DND-41 (cell line): Measurements from ENCODE around the gene CDC42EP2.
A peak's percentile ranks its signal among the peaks of the same experiment; 100 is the strongest.

Experiments
- ATAC-seq: fragments of 200-7000 bp; cut with Tn5 transposase; 3 replicates; pipeline ENCODE4 v1.9.1; 2021; ENCODE audit warnings: low read depth; ENCODE audit not compliant: insufficient read depth
- DNase-seq: peaks from one replicate; pipeline ENCODE4 v3.0.0-alpha.2; 2020
- H2AFZ ChIP-seq: 2 replicates; pipeline ENCODE4 v1.6.0; 2012; ENCODE audit warnings: low read depth, low read length
- H3K27ac ChIP-seq: 2 replicates; pipeline ENCODE4 v1.5.1; 2012; ENCODE audit warnings: low read length, inconsistent platforms
- H3K27me3 ChIP-seq: fragments of 200-600 bp; sonication (generic); 2 replicates; pipeline ENCODE4 v1.6.0; 2012; ENCODE audit warnings: low read length, mild to moderate bottlenecking, inconsistent platforms; ENCODE audit not compliant: insufficient read depth, poor library complexity
- H3K36me3 ChIP-seq: 2 replicates; pipeline ENCODE4 v1.5.1; 2012; ENCODE audit warnings: low read length, inconsistent platforms; ENCODE audit not compliant: insufficient read depth
- H3K4me1 ChIP-seq: 2 replicates; pipeline ENCODE4 v1.5.1; 2012; ENCODE audit warnings: mild to moderate bottlenecking, low read length; ENCODE audit not compliant: insufficient read depth
- H3K4me2 ChIP-seq: 2 replicates; pipeline ENCODE4 v1.6.0; 2012; ENCODE audit warnings: mild to moderate bottlenecking, moderate library complexity, low read length, inconsistent platforms; ENCODE audit not compliant: insufficient read depth
- H3K4me3 ChIP-seq, 2 experiments: fragments of 200-600 bp in 1 of 2; shearing (Covaris generic) in 1 of 2; 2 replicates each; pipeline ENCODE4 v1.5.1; 2012 to 2016; ENCODE audit warnings: inconsistent platforms in 2 of 2, low read length in 2 of 2, mild to moderate bottlenecking in 2 of 2, low read depth in 1 of 2, moderate library complexity in 1 of 2
- H3K79me2 ChIP-seq: 2 replicates; pipeline ENCODE4 v1.6.0; 2012; ENCODE audit warnings: low read length, inconsistent platforms; ENCODE audit not compliant: insufficient read depth
- H3K9ac ChIP-seq: 2 replicates; pipeline ENCODE4 v1.6.0; 2012; ENCODE audit warnings: low read depth, mild to moderate bottlenecking, inconsistent platforms, low read length, moderate library complexity
- H3K9me3 ChIP-seq: 2 replicates; pipeline ENCODE4 v1.5.1; 2012; ENCODE audit warnings: low read length, moderate library complexity, mild to moderate bottlenecking, inconsistent platforms; ENCODE audit not compliant: insufficient read depth, severe bottlenecking
- H4K20me1 ChIP-seq: 2 replicates; pipeline ENCODE4 v1.6.0; 2012; ENCODE audit warnings: low read length; ENCODE audit not compliant: insufficient read depth
- EZH2 ChIP-seq: IDR thresholded peaks from 3 replicates; pipeline ENCODE4 v1.6.1; 2012; ENCODE audit warnings: borderline replicate concordance, low read depth, mild to moderate bottlenecking, moderate library complexity, low read length, inconsistent platforms; ENCODE audit not compliant: severe bottlenecking
- TF ChIP-seq, protein P1 (sequence below): IDR thresholded peaks from 2 replicates; pipeline ENCODE4 v1.5.1; 2012; ENCODE audit warnings: borderline replicate concordance, low read length, moderate library complexity, mild to moderate bottlenecking; ENCODE audit not compliant: poor library complexity, severe bottlenecking; ENCODE audit errors: extremely low read depth

The CDC42EP2 gene

DNA sequence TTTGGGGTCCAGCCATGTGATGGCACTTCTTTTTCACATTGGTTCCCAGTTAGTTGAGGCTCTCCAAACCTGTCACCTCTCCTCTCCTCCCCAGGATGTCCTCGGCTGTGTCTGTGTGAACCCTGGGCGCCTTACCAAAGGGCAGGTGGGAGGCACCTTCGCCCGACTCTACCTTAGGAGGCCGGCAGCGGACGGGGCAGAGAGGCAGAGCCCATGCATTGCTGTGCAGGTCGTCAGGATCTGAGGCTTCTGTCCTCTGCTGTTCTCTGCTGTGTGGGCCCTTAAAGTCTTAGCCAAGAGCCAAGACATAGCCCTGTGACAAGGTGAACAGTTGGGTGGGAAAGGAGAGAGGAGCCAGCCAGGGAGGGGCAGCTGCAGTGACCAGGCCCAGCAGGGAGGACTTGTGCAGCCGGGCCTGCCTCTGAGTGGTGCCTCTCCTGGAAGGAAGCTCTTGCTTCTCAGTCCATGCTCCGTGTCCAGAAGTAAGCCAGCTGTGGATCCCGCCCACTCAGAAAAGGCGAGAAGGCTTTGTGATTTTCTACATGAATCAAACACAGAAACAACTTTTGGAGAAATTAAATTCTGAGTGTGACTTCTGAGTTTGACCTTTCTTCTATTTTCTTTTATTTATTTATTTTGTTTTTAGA, 17.5 kb upstream of the CDC42EP2 start:
- Histone ChIP-seq H3K27me3 (no peaks in the 10 kb centered on the region), H3K9ac (no peak overlapping the region), H3K4me3 (no peak overlapping the region), H3K79me2 (no peaks in the 10 kb centered on the region), H2AFZ (no peak overlapping the region), H3K27ac (no peak overlapping the region), H3K36me3 (peaks cover 91% of the 10 kb centered on the region), H3K9me3 (no peaks in the 10 kb centered on the region), H4K20me1 (peaks cover 12% of the 10 kb centered on the region; the same call in 1 of the 2 replicates), H3K4me2 (no peak overlapping the region), H3K4me1 (no peaks in the 10 kb centered on the region)
- no peak for DNase-seq
- no peak for ATAC-seq
- TF ChIP-seq EZH2: no peak
- TF ChIP-seq, protein P1, sequence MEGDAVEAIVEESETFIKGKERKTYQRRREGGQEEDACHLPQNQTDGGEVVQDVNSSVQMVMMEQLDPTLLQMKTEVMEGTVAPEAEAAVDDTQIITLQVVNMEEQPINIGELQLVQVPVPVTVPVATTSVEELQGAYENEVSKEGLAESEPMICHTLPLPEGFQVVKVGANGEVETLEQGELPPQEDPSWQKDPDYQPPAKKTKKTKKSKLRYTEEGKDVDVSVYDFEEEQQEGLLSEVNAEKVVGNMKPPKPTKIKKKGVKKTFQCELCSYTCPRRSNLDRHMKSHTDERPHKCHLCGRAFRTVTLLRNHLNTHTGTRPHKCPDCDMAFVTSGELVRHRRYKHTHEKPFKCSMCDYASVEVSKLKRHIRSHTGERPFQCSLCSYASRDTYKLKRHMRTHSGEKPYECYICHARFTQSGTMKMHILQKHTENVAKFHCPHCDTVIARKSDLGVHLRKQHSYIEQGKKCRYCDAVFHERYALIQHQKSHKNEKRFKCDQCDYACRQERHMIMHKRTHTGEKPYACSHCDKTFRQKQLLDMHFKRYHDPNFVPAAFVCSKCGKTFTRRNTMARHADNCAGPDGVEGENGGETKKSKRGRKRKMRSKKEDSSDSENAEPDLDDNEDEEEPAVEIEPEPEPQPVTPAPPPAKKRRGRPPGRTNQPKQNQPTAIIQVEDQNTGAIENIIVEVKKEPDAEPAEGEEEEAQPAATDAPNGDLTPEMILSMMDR: no peak

DNA sequence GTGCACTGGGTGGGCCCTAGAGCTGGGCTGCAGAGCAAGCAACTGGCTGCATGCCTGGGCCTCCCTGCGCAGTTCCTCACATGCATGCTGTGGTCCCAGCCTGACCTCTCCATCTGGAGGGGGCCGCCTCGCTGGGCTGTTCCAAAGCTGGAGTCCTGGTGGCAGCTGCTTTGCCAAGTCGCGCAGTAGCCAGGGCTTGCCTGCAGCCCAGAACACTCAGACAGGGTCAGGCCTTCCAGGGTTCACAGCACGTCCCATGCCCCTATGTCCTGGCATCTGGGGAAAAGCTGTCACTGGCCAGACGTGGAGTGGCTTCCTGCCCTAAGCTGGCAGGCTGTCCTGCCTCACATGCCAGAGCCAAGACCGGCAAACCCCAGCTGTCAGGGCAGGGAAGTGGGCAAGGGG, 16.5 kb upstream of the CDC42EP2 start:
- H2AFZ ChIP-seq: no peak overlapping the region
- no peak for DNase-seq
- H3K27me3 ChIP-seq: no peaks in the 10 kb centered on the region
- H3K9me3 ChIP-seq: no peaks in the 10 kb centered on the region
- H3K4me2 ChIP-seq: no peak overlapping the region
- H3K9ac ChIP-seq: no peak overlapping the region
- TF ChIP-seq EZH2: no peak
- TF ChIP-seq, protein P1: no peak
- H4K20me1 ChIP-seq: peaks cover 14% of the 10 kb centered on the region; the same call in 1 of the 2 replicates
- no peaks in the 10 kb centered on the region for H3K79me2 ChIP-seq
- H3K4me1 ChIP-seq: no peaks in the 10 kb centered on the region
- ATAC-seq: no peak
- H3K27ac ChIP-seq: no peak overlapping the region
- H3K36me3 ChIP-seq: peaks cover 89% of the 10 kb centered on the region
- H3K4me3 ChIP-seq: no peak overlapping the region

DNA sequence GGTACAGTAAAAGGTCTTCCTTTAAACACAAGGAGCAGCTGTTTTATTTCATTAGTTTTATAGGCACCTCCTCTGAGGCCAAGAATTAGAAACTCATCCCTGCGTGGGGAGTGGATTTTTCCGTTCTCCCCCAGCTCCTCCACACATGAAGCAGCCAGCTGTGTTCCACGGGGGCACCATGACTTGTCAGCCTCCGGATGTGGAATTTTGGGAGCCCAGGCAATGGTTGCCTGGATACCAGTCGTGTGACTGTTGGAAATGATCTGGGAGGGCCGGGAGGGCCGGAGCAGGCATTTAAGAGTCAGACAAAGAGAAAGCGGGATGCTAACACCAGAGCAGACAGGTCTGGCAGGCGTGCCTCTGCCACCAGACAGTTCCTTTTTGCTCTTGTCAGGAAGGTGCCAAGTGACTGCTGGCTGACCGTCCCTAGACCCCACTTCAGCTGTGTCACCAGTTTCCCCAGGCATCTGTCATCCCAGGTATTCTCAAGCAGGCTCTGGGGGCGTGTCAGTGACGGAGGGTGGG, 15.9 kb upstream of the CDC42EP2 start:
- Histone ChIP-seq H3K4me3 (no peak overlapping the region), H2AFZ (no peak overlapping the region), H3K36me3 (peaks cover 88% of the 10 kb centered on the region), H4K20me1 (peaks cover 16% of the 10 kb centered on the region; the same call in 1 of the 2 replicates), H3K27ac (no peak overlapping the region), H3K79me2 (no peaks in the 10 kb centered on the region), H3K4me2 (no peak overlapping the region), H3K9me3 (no peaks in the 10 kb centered on the region), H3K27me3 (no peaks in the 10 kb centered on the region), H3K4me1 (no peaks in the 10 kb centered on the region), H3K9ac (no peak overlapping the region)
- DNase-seq: no peak
- TF ChIP-seq, protein P1: no peak
- TF ChIP-seq EZH2: no peak
- 0 out of 3 replicates have a peak, but pooled peaks have one; percentile 7 for ATAC-seq
